Heart right ventricle (tissue), 16 donors: Measurements from ENCODE around the gene KY. TPM values are rescaled to one million over a fixed set of nuclear protein-coding genes. Genes with fewer than 3 reads are reported as not detected.

Source experiments
- ATAC-seq, 8 donors: fragments of 200-7000 bp; cut with Tn5 transposase; one replicate each; pipeline ENCODE4 v1.9.1; 2020; ENCODE audit warnings: mild to moderate bottlenecking in 8 of 8, moderate library complexity in 8 of 8, moderate number of reproducible peaks in 1 of 8
- DNase-seq, 2 donors: peaks; one replicate each; pipeline ENCODE4 v3.0.0-alpha.2; 2020
- H3K27ac ChIP-seq, 10 donors: fragments of 200-600 bp; sonication (generic) in 2 of 10; one replicate each; pipeline versions ENCODE4 v1.5.0 to v1.8.0; 2020 to 2022; ENCODE audit warnings: mild to moderate bottlenecking in 3 of 10
- H3K27me3 ChIP-seq, 7 donors: fragments of 200-600 bp; one replicate each; pipeline ENCODE4 v1.8.0; 2021 to 2022; ENCODE audit warnings: mild to moderate bottlenecking in 2 of 7
- H3K36me3 ChIP-seq, 9 donors: fragments of 200-600 bp; sonication (generic) in 1 of 9; one replicate each; pipeline versions ENCODE4 v1.5.0 to v1.8.0; 2020 to 2022; ENCODE audit warnings: mild to moderate bottlenecking in 2 of 9
- H3K4me1 ChIP-seq, 9 donors: fragments of 200-600 bp; sonication (generic) in 1 of 9; one replicate each; pipeline versions ENCODE4 v1.5.0 to v1.8.0; 2020 to 2022; ENCODE audit warnings: mild to moderate bottlenecking in 4 of 9
- H3K4me3 ChIP-seq, 10 donors: fragments of 200-600 bp; sonication (generic) in 2 of 10; one replicate each; pipeline versions ENCODE4 v1.5.0 to v1.8.0; 2020 to 2022; ENCODE audit warnings: mild to moderate bottlenecking in 7 of 10, moderate library complexity in 2 of 10
- H3K9me3 ChIP-seq, 11 donors: fragments of 200-600 bp in 10 of 11; sonication (generic) in 2 of 11; one replicate each; pipeline versions ENCODE4 v1.5.0 to v1.8.0; 2013 to 2022; ENCODE audit warnings: mild to moderate bottlenecking in 2 of 11, control low read depth in 1 of 11, moderate library complexity in 1 of 11
- CTCF ChIP-seq, 9 donors: fragments of 200-600 bp; sonication (generic) in 2 of 9; IDR thresholded peaks; one replicate each; pipeline versions ENCODE4 v1.5.0 to v1.8.0; 2021 to 2022; ENCODE audit warnings: antibody characterized with exemption in 9 of 9, mild to moderate bottlenecking in 5 of 9, moderate library complexity in 1 of 9
- WGBS, 2 donors: extraction: QIAGEN DNeasy Blood & Tissue Kit; methylation state at CpG; one replicate each; pipeline ENCODE4 v1.1.7; 2013; ENCODE audit warnings: inconsistent platforms in 1 of 2; 5-methylcytosine and 5-hydroxymethylcytosine counted together
- intact Hi-C, 10 donors: fragments of 100-400 bp; cut with DNase I; formaldehyde crosslinking; loops; one replicate each; pipeline versions ENCODE4 v1.11.1 to v1.14.2; 2022
- polyA plus RNA-seq, 2 donors: library from polyadenylated mRNA; stranded (reverse); fragments of 200-250 nt; gene quantifications; one replicate each; pipeline ENCODE4 v1.2.3, GENCODE V29; 2013
- total RNA-seq, 10 donors: library from RNA; stranded (reverse); fragmentation: NEBNext Ultra II Directional in 3 of 10; extraction: Animal tissue kit (Norgen Biotek cat#: 25700) in 3 of 10; gene quantifications; one replicate each; pipeline versions ENCODE4 v1.2.1 to v1.2.4, GENCODE V29; 2021 to 2023
- donor health status: Arrhythmogenic right ventricular cardiomyopathy.
- donor health status: ischemic (EF 13 %, LVEDD 7.1; RV severe dilation, severe dysfunction).
- donor health status: healthy with polysubstance abuse.
- donor health status: DM: no; HTN: yes; CAD: no.
- donor health status: DM: no; HTN: no; CAD: no.
- donor health status: ischemic (EF 25% LVEDD 6.9; RV normal size, moderate dysfunction).
- donor health status: ischemic (EF 25% LVEDD 5.7; RV mildly dilated, moderate dysfunction).
- donor health status: healthy.
- donor health status: DM: yes; HTN: yes; CAD: no.
- donor health status: Ischemic cardiomyopathy.
- donor health status: ischemic (EF 35%, LVEDD 5.7; RV mildly dilated, moderate dysfunction).
- donor health status: nonischemic (EF 11% LVEDD 7.7; RV severe dilation, severe dysfunction).
- donor health status: DM: yes; HTN: yes; CAD: no.
- donor health status: PGD.
- donor health status: ischemic (EF 29% LVEDD 5.4; RV normal size, mild dysfunction).
- donor health status: nonischemic (EF 23%, LVEDD 6.1; RV moderate dilation, normal function).

The KY gene
- total and polyA plus RNA-seq, 12 donors = 0.46 to 24.3 (median 8.2) TPM

GRCh38 chr3:134693804-134694203 is 43.0 kb upstream of the KY start:
- Histone ChIP-seq H3K4me1 (peaks cover 0 to 56% (median 17%) of the 10 kb centered on the region in 9 donors), H3K27me3 (no peaks in the 10 kb centered on the region), H3K27ac (peak overlapping the region in 6 of 10 donors; percentile 26 to 81 (median 62)), H3K4me3 (no peak overlapping the region), H3K36me3 (no peaks in the 10 kb centered on the region), H3K9me3 (no peaks in the 10 kb centered on the region)
- intact Hi-C loops = loop anchor here in 2 of 10 donors (5.0 to 10.0 kb wide), 2 partner anchors 42 to 61 kb away; partner anchors contain the start of gene KY (in 1 of the 2)
- no peak for TF ChIP-seq CTCF (IDR thresholded peaks at IDR 0.05)
- peak; percentile 64 to 81 (median 72) for ATAC-seq
- DNase-seq = peak; percentile 73 to 77
- 35 to 50% methylated on average over 7 of the region's 7 CpGs for WGBS, 2 donors

DNA sequence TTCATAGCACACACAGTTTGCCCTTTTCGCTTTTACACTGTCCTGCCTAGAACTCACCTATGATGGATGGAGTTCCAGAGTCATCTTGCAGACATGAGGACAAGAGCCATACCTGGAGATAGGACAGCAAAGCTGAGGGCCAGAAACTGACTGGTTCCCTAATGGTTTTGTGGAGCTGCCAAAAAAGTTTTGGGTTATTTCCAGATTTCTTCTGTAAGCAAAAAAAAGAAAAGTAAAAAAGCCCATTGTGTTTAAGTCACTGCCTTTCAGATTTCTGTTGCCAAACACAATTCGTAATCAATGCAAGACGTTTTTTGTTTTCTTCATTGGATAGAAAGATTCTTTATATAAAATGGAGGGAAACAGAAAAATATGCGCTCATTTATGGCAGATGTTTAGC is 42.4 kb upstream of the KY start:
- 76 to 88% methylated on average over 4 of the region's 4 CpGs for WGBS, 2 donors
- H3K4me1 ChIP-seq = peaks cover 0 to 51% (median 11%) of the 10 kb centered on the region in 9 donors
- intact Hi-C loops = loop anchor here in 2 of 10 donors (5.0 to 10.0 kb wide), 2 partner anchors 41 to 62 kb away; partner anchors contain the start of gene KY (in 1 of the 2)
- ATAC-seq = no peak
- no peaks in the 10 kb centered on the region for H3K27me3 ChIP-seq
- H3K4me3 ChIP-seq = no peak overlapping the region
- no peak for TF ChIP-seq CTCF (IDR thresholded peaks at IDR 0.05)
- no peaks in the 10 kb centered on the region for H3K9me3 ChIP-seq
- DNase-seq = no peak
- no peaks in the 10 kb centered on the region for H3K36me3 ChIP-seq
- H3K27ac ChIP-seq = peak overlapping the region in 2 of 10 donors; percentile 45 to 81

- Histone ChIP-seq H3K27ac (no peak overlapping the region), H3K27me3 (no peaks in the 10 kb centered on the region), H3K36me3 (no peaks in the 10 kb centered on the region), H3K4me3 (no peak overlapping the region), H3K9me3 (no peaks in the 10 kb centered on the region), H3K4me1 (peaks cover 0 to 23% (median 7%) of the 10 kb centered on the region in 9 donors)
- intact Hi-C loops = loop anchor here in 2 of 10 donors (5.0 to 10.0 kb wide), 2 partner anchors 38 to 65 kb away; partner anchors contain the start of gene KY (in 1 of the 2)
- DNase-seq (no peak), ATAC-seq (no peak)
- TF ChIP-seq CTCF (IDR thresholded peaks at IDR 0.05) = no peak
- WGBS, 2 donors = 71 to 80% methylated on average over 1 of the region's 1 CpG
Observed at GRCh38 chr3:134690226-134690625, 39.4 kb upstream of the KY start.

- no peak for TF ChIP-seq CTCF (IDR thresholded peaks at IDR 0.05)
- H3K4me1 ChIP-seq = no peaks in the 10 kb centered on the region
- no peak overlapping the region for H3K4me3 ChIP-seq
- ATAC-seq (no peak), DNase-seq (no peak)
- H3K27me3 ChIP-seq = no peaks in the 10 kb centered on the region
- H3K9me3 ChIP-seq = no peaks in the 10 kb centered on the region
- 56 to 58% methylated on average over 2 of the region's 2 CpGs for WGBS, 2 donors
- intact Hi-C loops = no loop called here
- H3K27ac ChIP-seq = no peak overlapping the region
- H3K36me3 ChIP-seq = no peaks in the 10 kb centered on the region
Observed at GRCh38 chr3:134687642-134688041, 36.8 kb upstream of the KY start.
